Stimulated activated CD8-positive, alpha-beta memory T cell treated with anti-CD3 and anti-CD28 coated beads, Interleukin-7, amount 100 ng/mL, for 1 hour (primary cell): ENCODE data around the gene EXOC4.
"Not testable (repeated sequence)": the region's sequence is repeated elsewhere in the genome, so short reads cannot be mapped to it uniquely, and the experiment has no call there.

Experiments
- DNase-seq, 2 donors: peaks; one replicate each; pipeline ENCODE4 v3.0.0-alpha.2; 2020; ENCODE audit warnings: low read depth in 2 of 2

Gene EXOC4

DNA sequence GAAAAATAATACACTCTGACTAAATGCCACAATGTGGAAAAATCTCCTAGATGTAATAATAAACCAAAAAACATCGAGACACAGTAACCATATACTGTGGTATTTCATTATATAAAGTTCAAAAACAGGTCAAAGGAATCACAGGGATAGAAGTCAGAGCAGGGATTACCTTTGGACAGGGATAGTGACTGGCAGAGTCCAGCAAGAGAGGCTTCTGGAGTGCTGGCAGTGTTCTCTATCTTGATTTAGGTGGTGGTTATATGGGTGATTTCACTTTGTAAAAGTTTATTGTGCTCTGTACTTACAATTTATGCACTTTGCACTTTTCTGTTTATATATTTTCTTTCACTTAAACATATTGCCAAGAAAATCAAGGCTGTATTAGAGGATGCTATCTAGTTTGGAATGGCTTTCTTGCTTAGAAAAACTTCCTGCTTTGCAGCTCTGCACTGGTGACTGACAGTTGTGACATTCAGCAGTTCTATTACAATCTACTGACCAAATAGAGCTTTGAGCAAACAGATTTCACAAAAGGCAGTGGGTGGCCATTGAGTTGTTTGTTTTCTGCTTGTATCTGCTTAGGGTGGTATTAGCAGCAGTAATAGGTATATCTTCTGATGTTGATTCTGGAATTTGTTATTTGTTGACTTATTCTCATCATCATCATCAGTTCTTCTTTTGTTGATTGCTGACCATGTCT, 610.6 kb downstream of the EXOC4 start:
- DNase-seq: no peak

DNA sequence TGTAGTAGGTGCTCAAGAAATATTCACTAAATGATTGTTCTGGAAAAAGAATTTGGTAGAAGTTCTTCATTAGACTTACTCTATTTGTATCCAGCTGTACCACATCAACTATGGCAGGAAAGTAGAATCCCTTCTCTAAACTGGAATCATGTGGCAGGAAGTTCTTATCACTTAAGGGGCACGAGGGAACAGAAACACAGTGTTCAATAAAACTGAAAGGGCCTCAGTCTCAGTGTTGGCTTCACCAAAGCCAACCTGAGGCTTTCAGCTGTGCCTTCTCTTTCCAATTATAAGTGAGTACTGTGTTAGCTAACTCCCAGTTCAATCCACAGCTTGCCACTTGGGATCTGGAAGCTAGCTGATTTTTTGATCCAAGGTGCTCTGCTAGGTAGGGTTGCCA, 616.7 kb downstream of the EXOC4 start:
- no peak for DNase-seq

DNA sequence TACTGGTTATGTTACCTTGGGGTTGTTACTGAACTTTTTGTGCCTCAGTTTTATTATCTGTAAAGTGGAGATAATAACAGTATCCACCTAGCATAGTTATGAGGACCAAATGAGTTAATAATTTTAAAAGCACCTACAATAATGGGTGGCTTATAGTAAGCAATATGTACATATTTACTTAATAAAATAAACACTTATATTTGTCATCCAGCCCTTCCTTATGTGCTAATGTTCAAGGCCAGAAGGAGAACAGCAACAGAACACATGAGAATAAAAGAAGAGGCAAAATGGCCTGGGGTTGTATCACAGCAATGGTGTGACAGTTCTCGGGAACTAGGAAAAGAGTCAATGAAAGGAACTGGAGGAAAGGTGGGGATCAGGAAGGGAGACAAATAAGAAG, 618.9 kb downstream of the EXOC4 start:
- no peak for DNase-seq

GRCh38 chr7:133873187-133873586, 620.3 kb downstream of the EXOC4 start:
- no peak for DNase-seq

GRCh38 chr7:133873631-133874030, 620.8 kb downstream of the EXOC4 start:
- no peak for DNase-seq

DNA sequence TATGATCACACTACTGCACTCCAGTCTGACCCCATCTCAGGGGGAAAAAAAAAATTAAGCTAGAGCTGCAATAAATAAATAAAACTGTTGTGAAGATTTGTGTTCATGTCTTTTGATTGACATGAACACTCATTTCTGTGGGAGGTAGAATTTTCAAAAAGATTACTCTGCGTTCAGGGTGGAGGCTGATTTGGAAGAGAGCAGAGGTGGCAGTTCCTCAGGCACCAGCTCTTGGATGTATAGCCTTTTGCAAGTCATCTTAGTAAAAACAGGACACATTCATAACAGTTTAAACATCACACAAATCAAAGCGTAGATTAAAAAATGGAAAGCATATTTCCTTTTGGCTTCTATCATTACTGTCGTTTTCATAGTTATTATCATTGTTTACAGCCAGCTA, 630.7 kb downstream of the EXOC4 start:
- DNase-seq: no peak

DNA sequence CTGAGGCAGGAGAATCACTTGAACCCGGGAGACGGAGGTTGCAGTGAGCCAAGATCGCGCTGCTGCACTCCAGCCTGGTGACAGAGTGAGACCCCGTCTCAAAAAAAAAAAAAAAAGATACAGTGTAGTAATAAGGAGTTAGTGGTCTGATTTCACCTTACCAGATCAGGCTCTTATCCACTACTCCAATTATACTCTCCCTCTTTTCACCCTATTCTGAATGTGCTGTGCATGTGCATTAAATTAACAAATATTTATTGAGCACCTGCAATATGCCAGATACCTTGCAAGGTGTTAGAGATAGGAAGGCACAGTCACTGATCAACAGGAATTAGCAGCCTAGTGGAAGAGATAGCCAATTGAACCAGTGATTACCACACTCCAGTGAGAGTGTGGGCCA, 632.3 kb downstream of the EXOC4 start:
- DNase-seq: no peak

DNA sequence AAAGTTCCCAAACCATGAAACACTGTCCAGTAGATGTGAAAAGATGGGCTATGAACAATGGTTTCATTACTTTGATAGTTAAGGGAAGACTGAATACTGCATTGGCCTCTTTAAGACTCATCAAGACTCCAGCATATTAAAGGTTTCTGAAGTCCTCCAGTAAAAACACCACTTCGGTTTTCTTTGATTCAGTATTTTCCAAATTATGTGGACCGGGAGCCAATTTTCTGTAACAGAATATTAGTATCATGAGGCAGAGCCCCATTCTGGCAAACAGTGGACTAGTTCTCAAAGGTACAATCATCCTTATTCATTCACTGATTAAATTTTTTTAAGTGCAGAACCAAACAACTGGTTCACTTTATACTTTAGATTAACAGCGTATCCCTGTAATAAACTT, 633.2 kb downstream of the EXOC4 start:
- DNase-seq: no peak

DNA sequence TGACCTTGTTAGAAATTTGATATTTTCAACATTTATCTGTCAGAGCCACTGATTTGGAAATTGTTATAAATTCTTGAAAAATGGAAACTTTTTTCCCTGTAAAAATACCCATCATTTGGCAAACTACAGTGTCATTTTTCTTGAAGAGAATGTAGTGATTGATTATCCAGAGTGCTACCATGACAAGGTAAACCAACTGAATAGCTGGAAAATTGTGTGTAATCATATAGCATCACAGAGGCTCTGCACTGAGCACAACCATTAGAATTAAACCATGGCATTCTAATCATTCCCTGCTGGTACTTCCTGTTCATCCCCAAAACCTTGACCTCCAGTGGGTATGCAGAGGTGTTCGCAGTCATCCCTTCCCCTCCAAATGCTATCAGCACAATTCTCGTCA, 633.9 kb downstream of the EXOC4 start:
- no peak for DNase-seq

- no peak for DNase-seq
Observed at GRCh38 chr7:133887459-133887858, 634.6 kb downstream of the EXOC4 start.

DNA sequence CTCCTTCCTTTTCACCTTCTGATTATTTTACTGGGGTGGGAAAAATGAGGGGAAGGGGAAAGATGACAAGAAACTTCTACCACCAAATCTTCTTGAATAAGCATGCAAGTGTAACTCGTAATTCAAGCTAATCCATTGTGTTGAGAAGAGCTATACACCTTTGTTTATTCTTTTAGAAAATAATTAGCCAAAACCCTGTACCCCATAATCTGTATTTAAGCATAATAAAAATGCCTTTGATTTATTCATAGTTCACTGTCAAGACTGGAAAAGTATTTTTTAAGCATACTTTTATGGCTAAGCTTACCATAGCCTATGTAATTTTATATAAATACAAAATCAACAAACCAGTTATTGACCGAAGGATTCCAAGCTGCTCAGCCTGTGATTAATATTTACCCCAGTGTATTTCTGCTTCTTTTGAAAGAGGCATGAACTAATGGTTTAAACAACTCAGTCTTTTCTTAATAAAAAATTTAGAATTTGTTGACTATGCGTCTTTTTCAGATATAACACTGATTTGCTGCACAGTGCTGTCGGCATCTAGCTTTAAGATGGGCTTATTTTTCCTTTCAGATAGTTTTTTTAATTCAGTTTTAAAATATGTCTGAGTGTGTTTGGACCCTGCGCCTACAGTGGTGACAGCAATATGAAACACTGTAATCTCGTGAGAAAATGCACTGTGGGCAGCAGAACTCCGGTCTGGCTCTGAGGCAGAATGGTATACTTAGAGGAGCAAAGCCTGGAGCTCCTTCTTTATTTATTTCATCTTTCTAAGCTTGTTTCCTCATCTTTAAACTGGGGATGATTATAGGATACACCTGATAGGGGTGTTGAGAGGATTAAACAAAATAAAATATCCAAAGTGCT, 635.4 kb downstream of the EXOC4 start:
- no peak for DNase-seq

GRCh38 chr7:133904776-133905175, 651.9 kb downstream of the EXOC4 start:
- DNase-seq: no peak

- DNase-seq: not testable (repeated sequence)
Observed at GRCh38 chr7:133906553-133906952, 653.7 kb downstream of the EXOC4 start.

DNA sequence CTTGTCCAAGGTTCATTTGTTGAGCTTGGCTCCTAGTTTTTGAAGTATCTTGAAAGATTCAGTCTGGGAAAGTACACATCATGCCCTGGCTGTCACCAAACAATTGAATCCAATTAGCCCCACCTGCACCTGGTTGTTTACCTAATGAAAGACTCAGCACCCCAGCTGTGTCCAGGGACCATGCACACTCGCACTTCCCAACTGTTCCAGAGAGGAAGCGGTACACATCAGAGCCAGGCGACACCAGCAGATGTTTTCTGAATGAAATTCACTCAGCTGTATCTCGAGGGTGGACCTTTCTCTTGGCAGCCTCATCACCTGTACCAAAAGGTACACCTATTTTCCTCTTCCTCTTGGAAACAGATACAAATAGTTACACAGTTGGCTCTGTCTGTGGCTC, 657.9 kb downstream of the EXOC4 start:
- no peak for DNase-seq

DNA sequence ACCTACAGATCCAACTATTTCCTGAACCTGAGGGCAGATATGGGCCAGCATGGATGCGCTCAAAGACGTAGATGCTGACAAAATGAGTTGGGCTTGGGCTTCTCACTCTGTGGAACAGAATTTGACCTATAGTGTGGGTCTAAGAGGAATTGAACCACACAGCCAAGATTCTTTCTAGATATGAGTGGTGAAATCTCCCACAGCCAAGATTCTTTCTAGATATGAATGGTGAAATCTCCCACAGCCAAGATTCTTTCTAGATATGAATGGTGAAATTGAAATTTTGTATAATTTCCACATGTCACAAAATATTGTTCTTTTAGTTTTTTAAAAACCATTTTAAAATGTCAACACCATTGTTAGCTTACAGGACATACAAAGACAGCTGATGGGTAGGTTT, 658.8 kb downstream of the EXOC4 start:
- no peak for DNase-seq

DNA sequence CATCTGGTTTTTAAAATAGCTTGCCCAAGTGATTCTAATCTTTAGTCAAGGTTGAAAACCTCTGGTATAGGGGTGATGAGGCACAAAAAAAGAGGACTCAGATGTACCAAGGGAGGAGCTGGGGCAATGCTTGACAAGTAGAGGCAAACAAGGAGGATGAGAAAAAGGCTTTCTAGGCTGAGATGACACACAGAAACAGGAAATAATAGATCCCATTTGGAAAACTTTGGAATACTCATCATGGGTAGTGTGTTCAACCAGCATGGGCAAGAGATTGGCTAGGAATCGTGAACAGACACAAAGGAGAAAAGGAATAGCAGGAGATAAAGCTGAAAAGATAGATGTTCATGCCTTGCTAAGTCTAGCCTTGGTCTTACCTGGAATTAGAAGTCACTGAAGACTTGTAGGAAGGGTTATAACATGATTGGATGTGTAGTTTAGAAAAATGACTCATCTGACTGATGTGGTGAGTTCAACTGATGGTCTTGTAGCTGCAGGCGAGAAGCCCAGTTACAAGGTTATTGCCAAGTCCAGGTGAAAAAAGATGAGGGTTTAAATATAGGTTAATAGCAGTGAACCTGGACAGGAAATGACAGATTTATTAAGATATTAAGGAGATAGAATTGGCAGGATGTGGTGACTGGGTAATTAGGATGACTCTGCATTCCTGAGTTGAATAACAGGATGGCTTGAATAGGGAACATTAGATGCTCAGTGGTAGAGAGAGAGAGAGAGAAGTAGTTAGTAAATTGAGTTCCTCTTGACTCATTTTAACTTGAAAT, 660.2 kb downstream of the EXOC4 start:
- no peak for DNase-seq

DNA sequence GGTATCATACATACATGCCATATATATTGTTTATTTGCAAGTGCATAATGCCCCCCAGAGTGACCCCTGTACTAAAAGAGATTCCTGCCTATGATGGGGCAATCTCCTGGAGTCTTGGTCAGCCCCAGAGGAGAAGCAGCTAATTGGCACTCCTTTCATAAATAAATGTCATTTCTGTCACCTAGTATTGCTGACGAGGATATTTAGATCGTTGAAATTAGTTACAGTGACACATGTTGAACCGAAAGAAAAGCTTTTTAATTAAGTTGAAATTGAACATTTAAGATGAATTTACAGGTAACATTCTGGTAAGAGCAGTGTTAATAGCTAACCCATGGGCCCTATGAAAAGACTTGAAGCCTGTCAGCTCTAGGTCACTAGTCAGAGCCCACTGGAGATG, 663.7 kb downstream of the EXOC4 start:
- no peak for DNase-seq

- no peak for DNase-seq
Observed at GRCh38 chr7:133919810-133920209, 666.9 kb downstream of the EXOC4 start.

- no peak for DNase-seq
Observed at GRCh38 chr7:133921635-133922182, 668.8 kb downstream of the EXOC4 start.

DNA sequence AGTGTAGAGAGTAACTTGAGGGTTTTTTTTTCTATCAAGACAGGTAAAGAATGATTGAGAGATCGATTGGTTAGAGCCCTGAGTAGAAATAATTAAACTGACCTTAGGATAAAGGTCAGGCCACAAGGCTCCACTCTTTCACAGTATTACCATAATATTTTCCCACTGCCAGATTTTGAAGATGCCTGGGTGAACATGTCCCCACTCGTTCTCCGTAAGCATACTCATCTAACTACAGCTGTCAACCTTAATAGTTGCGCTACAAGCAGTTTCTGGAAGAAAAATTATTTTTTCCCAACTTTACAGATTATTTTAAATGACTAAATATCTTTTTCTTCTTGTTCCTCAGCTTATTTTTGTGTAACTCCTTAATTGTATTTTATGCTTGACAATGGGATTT, 671.1 kb downstream of the EXOC4 start:
- no peak for DNase-seq

- no peak for DNase-seq
Observed at GRCh38 chr7:133931053-133931452, 678.2 kb downstream of the EXOC4 start.

DNA sequence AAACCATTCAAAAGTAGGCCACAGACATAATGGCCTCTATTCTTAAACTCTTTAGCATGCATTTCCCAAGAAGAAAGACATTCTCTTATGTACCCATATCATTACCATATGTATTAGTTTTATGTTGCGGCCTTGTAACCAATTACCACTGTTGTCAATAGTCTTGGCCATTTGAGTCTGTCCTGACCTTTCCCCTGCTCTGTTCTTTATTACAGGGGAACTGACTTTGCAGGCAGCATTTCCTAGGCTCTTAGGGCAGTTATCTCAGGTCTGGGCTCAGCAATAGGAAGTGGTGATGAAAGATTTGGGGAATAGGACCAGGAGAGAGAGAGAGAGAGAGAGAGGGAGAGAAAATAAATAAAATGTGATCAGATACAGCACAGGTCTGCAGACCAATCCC, 679.7 kb downstream of the EXOC4 start:
- DNase-seq: no peak
